GM19324 (cell line): ENCODE data around the gene WNT7A.

Source experiments
- ATAC-seq: cut with Tn5 transposase; IDR thresholded peaks from one replicate; pipeline ENCODE4 v1.9.1; 2021; ENCODE audit warnings: mild to moderate bottlenecking, moderate library complexity; ENCODE audit not compliant: unreplicated experiment, low FRiP score

WNT7A gene

GRCh38 chr3:13798401-13798800 lies 81.5 kb downstream of the WNT7A start:
- no peak for ATAC-seq

- ATAC-seq: no peak
Observed at GRCh38 chr3:13796701-13797460, 83.0 kb downstream of the WNT7A start.

GRCh38 chr3:13795816-13796215 lies 84.1 kb downstream of the WNT7A start:
- no peak for ATAC-seq

GRCh38 chr3:13794322-13794721 lies 85.5 kb downstream of the WNT7A start:
- no peak for ATAC-seq

- ATAC-seq: no peak
Observed at GRCh38 chr3:13793451-13793850, 86.4 kb downstream of the WNT7A start.

GRCh38 chr3:13792512-13793371 lies 87.1 kb downstream of the WNT7A start:
- no peak for ATAC-seq

GRCh38 chr3:13792051-13792490 lies 87.8 kb downstream of the WNT7A start:
- no peak for ATAC-seq

GRCh38 chr3:13791198-13792050 lies 88.4 kb downstream of the WNT7A start:
- ATAC-seq: no peak

GRCh38 chr3:13790376-13791197 lies 89.3 kb downstream of the WNT7A start:
- no peak for ATAC-seq

- ATAC-seq: no peak
Observed at GRCh38 chr3:13788522-13789424, 91.1 kb downstream of the WNT7A start.

GRCh38 chr3:13787533-13788132 lies 92.2 kb downstream of the WNT7A start:
- ATAC-seq: no peak

GRCh38 chr3:13786811-13787210 lies 93.1 kb downstream of the WNT7A start:
- no peak for ATAC-seq

GRCh38 chr3:13785853-13786436 lies 93.9 kb downstream of the WNT7A start:
- ATAC-seq: no peak

GRCh38 chr3:13785351-13785750 lies 94.5 kb downstream of the WNT7A start:
- ATAC-seq: no peak

- ATAC-seq: no peak
Observed at GRCh38 chr3:13783476-13783875, 96.4 kb downstream of the WNT7A start.

- ATAC-seq: no peak
Observed at GRCh38 chr3:13782501-13782900, 97.4 kb downstream of the WNT7A start.

- ATAC-seq: no peak
Observed at GRCh38 chr3:13781417-13781816, 98.5 kb downstream of the WNT7A start.
